ENCODE measurements around the gene SPATA31A3.
"Not testable (repeated sequence)": the region's sequence is repeated elsewhere in the genome, so short reads cannot be mapped to it uniquely, and the experiment has no call there.

The SPATA31A3 gene

DNA sequence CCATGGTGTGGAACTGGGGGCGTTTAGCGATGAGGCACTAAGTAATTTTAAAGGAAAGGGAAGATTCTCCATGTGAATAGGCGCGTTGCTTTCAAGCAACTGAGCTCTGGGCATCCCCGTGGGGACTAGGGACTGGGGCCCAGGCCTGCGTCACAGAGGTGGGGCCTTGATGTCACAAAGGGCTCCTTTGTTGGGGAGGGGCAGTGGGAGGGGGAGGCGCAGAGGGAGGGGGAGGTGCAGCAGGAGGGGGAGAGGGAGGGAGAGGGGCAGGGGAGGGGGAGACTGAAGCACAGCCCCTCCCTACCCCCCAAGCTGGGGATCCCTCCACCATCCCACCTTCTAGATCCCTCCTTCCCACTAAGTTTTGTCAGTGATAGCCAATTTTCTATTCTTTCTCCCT lies at the start of gene SPATA31A3:
SPATA31A3 (minus strand) TSS at position 101 of the 400 bp plus-strand sequence; CDS start at position 72, 29 bp downstream.
- DNase-seq (ENCODE audit: low read depth, low spot score) = not testable (repeated sequence)

DNA sequence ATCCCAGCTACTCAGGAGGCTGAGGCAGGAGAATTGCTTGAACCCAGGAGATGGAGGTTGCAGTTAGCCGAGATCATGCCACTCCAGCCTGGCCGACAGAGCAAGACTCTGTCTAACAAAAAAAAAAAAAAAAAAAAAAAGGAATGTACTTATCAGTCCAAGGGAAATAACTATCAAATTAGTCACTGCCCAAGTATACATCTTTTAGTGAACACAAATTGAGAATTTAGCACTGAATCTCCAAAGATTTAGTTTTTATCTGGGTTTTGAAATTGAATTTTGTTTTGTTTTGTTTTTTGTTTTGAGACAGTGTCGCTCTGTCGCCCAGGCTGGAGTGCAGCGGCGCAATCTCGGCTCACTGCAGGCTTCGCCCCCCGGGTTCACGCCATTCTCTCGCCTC lies 39.8 kb downstream of the SPATA31A3 start:
- DNase-seq (ENCODE audit: low read depth, low spot score) = not testable (repeated sequence)

DNA sequence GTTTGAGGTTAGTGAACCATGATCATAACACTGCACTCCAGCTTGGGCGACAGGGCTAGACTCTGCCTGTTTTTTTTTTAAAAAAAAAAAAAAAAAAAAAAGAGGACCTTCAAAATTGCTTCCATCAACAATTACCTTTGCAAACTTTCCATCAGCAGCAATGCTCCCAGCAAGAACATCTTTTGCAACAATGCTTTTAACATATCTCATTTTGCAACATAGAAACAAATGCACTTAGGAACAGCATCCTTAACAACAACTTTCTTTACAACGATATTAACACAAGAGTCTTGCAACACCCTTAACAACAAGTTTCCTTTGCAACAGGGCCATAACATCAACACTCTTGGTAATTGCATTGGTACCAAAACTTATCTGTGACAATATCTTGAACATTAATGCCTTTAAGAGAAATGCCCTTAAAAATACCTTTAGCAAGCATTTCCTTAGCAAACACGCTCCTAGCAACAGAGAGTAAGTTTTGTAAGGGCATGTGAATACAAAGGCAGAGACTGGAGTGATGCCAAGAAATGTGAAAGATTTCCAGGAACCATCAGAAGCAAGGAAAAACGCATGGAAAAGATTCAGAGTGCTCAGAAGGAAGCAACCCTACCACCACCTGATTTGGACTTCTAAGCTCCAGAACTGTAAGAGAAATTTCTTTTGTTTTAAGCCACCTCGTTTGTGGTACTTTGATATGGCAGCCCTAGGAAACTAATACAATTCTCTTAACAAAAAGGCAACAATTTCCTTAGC lies 49.8 kb downstream of the SPATA31A3 start:
- not testable (repeated sequence) for DNase-seq (ENCODE audit: low read depth, low spot score)

DNA sequence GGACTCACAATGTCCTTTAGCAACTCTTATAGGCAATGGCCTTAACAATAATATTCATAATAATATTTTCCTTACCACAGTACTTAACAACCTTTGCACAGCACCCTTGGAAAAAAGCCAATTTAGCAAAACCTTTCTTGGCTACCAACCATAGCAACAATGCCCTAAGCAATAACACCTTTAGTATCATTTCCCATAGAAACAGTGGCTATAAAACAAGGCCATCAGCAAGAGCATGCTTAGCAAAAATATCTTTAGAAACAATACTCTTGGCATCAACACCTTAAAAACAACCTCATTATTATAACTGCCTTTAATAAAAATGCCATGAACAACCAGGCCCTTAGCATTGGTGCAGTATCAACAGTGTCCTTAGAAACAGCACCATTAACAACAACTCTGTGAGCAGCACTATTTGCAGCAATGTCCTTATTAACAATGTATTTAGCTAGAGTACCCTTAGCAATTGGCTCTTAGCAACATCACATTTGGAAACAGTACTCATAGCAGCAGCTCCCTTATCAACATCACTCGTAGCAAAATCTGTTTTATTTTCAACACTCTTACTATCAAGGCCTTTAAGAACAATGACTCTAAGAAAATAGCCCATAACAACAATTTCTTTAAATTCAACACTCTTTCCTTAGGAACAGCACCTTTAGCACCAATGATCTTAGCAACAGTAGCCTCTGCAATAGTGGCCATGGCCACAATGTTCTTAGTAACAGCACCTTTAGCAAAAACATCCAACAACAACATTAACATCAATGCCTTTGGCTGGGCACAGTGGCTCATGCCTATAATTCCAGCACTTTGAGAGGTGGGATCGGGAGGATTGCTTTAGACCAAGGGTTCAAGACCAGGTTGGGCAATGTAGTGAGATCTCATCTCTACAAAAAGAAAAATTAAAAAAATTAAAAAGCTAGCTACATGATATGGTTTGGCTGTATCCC lies 52.2 kb downstream of the SPATA31A3 start:
- not testable (repeated sequence) for DNase-seq (ENCODE audit: low read depth, low spot score)

DNA sequence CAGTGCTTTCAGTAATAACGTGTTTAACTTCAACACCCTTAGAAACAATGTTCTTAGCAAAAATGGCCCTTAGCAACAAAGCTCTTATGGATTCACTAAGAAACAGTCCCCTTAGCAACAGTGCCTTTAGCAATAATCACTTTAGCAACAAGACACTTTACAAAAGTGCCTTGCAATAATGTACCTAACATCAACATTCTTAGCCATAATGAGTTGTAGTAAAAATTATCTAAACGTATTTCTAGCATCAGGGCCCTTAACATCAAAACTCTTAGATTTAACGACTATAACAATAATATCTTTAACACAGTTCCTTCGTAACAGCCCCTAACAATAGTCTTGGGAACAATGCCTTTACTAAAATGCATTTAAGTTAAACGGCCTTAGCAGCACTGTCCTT lies 54.0 kb downstream of the SPATA31A3 start:
- DNase-seq (ENCODE audit: low read depth, low spot score) = not testable (repeated sequence)

DNA sequence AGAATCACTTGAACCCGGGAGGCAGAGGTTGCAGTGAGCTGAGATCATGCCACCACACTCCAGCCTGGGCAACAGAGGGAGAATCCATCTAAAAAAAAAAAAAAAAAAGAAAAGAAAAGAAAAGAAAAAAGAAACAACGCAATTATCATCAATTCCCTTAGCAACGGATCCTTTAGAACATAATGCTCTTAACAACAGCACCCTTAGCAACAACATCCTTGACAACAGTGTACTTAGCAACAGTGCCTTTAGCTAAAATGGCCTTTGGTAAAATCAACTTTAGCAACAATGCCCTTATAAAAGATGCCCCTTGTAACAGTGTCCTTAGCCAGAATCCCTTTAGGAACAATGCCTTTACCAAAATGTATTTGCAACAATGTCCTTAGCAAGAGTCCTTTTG lies 54.7 kb downstream of the SPATA31A3 start:
- not testable (repeated sequence) for DNase-seq (ENCODE audit: low read depth, low spot score)

Measured in activated naive CD8-positive, alpha-beta T cell treated with anti-CD3 and anti-CD28 coated beads, Interleukin-2, amount 50 U/mL, for 16 hours (primary cell).